HG03520 (cell line): ENCODE measurements around the gene CNN1.
"Not testable (repeated sequence)": the region's sequence is repeated elsewhere in the genome, so short reads cannot be mapped to it uniquely, and the experiment has no call there.

Experiments used
- ATAC-seq: cut with Tn5 transposase; IDR thresholded peaks from one replicate; pipeline ENCODE4 v1.9.1; 2021; ENCODE audit warnings: mild to moderate bottlenecking, moderate library complexity; ENCODE audit not compliant: unreplicated experiment

The CNN1 gene

GRCh38 chr19:11598746-11599145 is 60.1 kb downstream of the CNN1 start:
- ATAC-seq = no peak

GRCh38 chr19:11599704-11600103 is 61.1 kb downstream of the CNN1 start:
- not testable (repeated sequence) for ATAC-seq
